GM12865 (cell line): ENCODE data around the gene ZNF132.
"Not testable (repeated sequence)": the region's sequence is repeated elsewhere in the genome, so short reads cannot be mapped to it uniquely, and the experiment has no call there.

Experiments used
- DNase-seq: peaks from one replicate; pipeline ENCODE4 v3.0.0; 2010; ENCODE audit warnings: low read depth
- H3K4me3 ChIP-seq: 2 replicates; pipeline ENCODE4 v1.5.1; 2011; ENCODE audit warnings: mild to moderate bottlenecking, low read depth, low read length, control low read depth
- TF ChIP-seq, protein P1 (sequence below): IDR thresholded peaks from 2 replicates; pipeline ENCODE4 v1.5.1; 2011; ENCODE audit warnings: low read length, control low read depth, low read depth, inconsistent platforms; ENCODE audit not compliant: insufficient read depth; ENCODE audit errors: missing control alignments

Gene ZNF132

DNA sequence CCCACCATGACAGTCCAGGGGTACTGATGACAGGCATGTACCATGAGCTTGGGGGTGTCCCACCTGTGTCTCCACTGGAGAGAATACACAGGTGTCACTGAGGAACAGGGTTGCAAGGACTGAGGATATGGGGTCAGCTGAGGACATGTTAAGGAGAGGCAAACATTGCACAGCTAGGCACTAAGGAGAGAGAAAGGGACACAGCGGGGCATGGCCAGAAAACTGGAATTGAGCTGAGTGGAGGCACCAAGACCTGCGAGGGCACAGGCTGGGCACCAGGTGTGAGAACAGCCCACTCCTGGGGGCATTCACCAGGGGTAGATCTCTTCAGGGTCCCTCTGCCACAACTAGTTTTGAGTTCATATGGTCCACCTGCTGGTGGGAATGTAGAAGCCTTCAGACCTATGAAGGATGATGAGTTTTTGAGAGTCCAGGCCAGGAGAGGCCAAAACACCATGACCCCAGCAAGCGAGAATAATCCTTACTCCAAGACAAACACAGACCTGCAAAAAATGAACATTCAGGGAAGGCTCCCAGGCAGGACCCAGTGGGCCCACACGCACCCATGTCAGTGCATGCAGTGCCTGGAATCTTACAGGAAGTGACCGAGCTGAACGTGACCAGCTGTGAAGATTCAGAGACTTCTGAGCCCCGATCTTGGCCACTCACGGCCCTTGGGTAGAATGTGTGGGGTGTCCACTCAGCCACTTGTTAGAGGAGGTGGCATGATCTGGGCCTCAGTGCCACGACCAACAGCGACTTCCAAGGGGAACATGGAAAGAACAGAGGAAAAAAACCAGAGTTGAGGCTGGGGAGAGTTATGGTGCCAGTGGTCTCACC, 32.9 kb downstream of the ZNF132 start:
- TF ChIP-seq, protein P1, sequence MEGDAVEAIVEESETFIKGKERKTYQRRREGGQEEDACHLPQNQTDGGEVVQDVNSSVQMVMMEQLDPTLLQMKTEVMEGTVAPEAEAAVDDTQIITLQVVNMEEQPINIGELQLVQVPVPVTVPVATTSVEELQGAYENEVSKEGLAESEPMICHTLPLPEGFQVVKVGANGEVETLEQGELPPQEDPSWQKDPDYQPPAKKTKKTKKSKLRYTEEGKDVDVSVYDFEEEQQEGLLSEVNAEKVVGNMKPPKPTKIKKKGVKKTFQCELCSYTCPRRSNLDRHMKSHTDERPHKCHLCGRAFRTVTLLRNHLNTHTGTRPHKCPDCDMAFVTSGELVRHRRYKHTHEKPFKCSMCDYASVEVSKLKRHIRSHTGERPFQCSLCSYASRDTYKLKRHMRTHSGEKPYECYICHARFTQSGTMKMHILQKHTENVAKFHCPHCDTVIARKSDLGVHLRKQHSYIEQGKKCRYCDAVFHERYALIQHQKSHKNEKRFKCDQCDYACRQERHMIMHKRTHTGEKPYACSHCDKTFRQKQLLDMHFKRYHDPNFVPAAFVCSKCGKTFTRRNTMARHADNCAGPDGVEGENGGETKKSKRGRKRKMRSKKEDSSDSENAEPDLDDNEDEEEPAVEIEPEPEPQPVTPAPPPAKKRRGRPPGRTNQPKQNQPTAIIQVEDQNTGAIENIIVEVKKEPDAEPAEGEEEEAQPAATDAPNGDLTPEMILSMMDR = peak; percentile 29
- H3K4me3 ChIP-seq = peak overlapping the region; percentile 86
- DNase-seq = no peak

DNA sequence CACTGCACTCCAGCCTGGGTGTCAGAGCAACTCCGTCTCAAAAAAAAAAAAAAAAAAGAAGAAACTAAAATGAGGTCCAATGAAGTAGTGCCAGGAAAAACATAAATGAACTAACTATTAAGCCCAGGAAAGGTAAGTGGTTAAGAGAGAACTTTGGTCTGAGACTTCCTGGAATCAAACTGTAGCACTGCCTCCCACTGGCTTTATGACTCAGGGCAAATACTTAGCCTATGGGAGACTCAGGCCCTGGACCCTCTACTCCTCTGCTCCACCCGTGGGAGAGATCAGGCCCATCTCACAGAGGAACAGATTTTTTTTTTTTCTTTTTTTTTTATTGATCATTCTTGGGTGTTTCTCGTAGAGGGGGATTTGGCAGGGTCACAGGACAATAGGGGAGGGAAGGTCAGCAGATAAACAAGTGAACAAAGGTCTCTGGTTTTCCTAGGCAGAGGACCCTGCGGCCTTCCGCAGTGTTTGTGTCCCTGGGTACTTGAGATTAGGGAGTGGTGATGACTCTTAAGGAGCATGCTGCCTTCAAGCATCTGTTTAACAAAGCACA, 36.0 kb downstream of the ZNF132 start:
- not testable (repeated sequence) for DNase-seq

DNA sequence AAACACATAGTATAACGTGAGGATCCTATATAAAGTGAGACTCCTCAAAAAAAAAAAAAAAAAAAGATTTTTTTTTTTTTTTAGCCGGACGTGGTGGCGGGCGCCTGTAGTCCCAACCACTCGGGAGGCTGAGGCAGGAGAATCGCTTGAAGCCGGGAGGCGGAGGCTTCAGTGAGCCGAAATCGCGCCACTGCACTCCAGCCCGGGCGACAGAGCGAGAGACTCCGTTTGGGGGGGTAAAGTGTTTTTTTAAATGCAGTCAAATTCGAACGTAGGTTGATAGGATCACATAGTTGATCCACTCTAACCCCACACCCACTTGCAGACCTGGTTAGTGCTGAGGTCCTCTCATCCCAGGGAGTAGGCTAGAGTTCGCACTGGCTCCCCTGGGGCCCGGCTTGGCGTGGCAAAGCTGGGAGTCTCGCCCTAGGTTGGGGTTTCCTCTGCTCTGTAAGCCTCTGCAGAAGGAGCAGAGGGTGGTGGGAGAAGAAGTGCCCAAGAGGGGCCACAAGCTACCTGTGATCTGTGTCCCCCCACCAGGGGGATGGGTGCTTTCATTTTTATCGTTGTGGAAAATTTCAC, 38.0 kb downstream of the ZNF132 start:
- peak overlapping the region; percentile 65 for H3K4me3 ChIP-seq
- TF ChIP-seq, protein P1 = no peak
- no peak for DNase-seq

More for the DNA sequence above, 36.0 kb downstream of the ZNF132 start:
- not testable (repeated sequence) for H3K4me3 ChIP-seq

DNA sequence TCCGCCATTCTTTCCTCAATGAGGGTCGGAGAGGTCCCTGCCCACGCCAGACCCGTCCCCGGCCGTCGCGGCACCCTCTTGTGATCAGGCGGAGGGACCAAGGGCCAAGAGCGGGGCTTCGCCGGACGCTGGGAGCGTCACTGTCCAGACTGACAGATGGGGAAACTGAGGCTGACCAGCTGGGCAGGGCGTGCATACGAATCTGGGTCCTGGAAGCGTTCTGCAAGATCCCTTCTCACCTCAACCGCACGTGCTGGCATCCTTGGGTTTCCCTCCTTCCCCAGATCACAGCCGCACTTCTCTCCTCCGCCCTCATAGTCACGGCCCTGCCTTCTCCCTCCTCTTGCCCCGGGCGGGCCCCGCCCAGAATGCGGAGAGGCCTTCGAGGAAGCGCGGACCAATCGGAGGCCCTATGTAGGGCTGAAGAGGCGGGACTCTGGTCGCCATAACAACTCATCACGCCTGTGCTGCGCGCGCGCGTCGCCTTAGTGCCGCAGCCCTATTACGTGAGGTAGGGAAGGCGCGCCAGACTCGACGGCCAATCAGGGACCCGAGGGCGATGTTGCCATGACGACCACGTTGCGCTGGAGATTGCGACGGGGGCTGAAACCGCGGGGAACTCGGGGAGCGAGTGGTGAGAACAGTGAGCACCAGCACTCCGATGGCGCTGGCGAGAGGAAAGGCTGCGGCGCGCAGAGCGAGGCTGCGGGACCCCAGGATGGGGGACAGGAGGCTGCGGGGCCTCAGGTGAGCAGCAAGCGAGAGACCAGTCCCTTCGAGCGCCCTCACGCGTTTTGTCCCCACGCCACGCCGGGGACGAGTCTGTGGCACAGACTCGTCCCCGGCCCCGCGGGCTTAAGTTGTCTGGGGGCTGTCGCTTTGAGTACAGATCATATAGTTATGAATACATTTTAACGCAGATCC, 38.8 kb downstream of the ZNF132 start:
- TF ChIP-seq, protein P1 = no peak
- peak overlapping the region; percentile 65 for H3K4me3 ChIP-seq
- peak; percentile 100 for DNase-seq

DNA sequence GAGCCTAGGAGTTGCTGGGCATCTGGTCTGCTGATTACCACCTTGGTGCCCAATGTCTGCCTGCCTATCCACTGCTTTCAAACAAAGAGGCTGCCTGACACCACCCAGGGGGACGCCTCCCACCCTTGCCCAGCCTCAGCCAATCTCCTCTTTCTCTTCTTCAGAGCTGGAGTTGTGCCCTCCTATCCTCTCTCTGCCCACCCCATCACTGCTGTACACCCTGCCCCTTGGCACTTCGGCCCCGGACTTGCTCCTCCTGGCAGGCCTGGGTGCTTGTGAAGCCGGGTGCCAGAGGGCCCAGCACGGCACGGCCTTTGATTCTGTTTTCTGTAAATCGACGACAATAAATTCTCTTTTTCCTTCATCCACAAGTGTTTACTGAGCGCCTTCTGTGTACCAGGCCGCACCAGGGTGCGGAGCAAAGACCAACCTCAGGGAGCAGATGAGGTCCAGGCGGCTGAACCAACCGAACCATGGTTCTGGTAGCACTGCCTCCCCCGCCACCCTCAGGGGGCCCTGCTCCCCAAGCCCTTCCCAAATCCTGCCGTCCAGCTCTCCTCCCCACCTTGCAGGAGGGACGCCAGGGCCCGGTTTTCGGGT, 39.5 kb downstream of the ZNF132 start:
- TF ChIP-seq, protein P1 = no peak
- H3K4me3 ChIP-seq = peak overlapping the region; percentile 60
- no peak for DNase-seq

DNA sequence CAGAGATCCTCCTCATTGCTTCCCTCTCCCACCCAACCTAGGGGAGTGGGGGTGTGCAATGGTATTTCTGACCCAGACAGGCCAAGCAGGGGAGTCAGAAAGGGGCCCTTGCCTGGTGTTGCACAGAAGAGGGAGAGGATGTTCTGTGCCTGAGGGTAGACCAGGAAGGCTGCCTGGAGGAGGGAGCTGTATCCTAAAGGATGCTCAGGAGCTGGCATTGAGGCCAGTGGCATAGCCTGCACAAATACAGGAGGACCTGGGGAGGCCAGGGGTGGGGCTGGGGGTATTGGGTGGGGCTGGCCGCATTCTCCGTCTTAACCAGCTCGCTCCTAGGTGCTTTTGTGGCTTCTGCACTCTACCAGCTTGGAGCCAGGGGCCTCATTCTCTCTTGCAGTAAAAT, 40.0 kb downstream of the ZNF132 start:
- no peak overlapping the region for H3K4me3 ChIP-seq
- no peak for DNase-seq
- TF ChIP-seq, protein P1 = no peak
